ENCODE measurements around the gene LAMA5. TPM values are rescaled to one million over a fixed set of nuclear protein-coding genes. Genes with fewer than 3 reads are reported as not detected.

LAMA5 gene
- polyA plus RNA-seq, 1 donor: 96.2 TPM

GRCh38 chr20:62287759-62288534 lies 79.2 kb downstream of the LAMA5 start:
- DNase-seq: no peak

- no peak for DNase-seq
Measured at GRCh38 chr20:62287129-62287528, 80.0 kb downstream of the LAMA5 start.

- DNase-seq: no peak
Measured at GRCh38 chr20:62286493-62287064, 80.5 kb downstream of the LAMA5 start.

- no peak for DNase-seq
Measured at GRCh38 chr20:62285722-62286121, 81.4 kb downstream of the LAMA5 start.

DNA sequence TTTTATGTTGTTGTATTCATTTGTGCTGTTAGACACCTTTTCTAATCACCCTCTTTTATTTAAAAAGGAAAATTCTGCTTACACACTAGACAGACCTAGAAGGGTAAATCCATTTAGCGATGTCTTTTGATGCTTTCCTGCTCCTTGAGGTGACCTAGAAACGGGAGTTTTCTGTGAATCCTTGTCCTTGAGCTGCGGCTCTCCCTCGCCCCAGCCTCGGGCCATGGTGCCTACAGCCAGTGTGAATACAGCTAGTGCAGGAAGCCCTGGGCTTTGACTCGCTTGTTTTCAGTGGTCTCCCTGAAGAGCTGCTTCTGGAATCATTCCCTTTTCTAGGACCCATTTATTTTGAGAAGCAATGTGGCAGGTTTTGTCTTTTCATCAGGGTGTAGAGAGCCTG lies 82.0 kb downstream of the LAMA5 start:
- DNase-seq: no peak

DNA sequence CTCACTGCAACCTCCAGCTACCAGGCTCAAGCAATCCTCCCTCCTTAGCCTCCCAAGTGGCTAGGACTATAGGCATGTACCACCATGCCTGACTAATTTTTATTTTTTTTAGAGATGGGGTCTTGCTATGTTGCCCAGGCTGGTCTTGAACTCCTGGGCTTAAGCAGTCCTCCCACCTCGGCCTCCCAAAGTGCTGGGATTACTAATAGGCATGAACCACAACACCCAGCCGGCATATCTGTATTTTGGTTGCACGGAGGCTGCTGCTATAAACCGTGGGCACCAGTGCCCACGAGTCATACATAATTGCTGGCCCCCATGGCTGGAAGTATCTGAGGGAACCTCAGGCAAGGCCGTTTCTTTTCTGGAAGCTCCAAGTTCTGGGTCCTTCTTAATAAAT lies 82.7 kb downstream of the LAMA5 start:
- no peak for DNase-seq

- no peak for DNase-seq
Measured at GRCh38 chr20:62282877-62283503, 84.1 kb downstream of the LAMA5 start.

- no peak for DNase-seq
Measured at GRCh38 chr20:62282103-62282502, 85.0 kb downstream of the LAMA5 start.

DNA sequence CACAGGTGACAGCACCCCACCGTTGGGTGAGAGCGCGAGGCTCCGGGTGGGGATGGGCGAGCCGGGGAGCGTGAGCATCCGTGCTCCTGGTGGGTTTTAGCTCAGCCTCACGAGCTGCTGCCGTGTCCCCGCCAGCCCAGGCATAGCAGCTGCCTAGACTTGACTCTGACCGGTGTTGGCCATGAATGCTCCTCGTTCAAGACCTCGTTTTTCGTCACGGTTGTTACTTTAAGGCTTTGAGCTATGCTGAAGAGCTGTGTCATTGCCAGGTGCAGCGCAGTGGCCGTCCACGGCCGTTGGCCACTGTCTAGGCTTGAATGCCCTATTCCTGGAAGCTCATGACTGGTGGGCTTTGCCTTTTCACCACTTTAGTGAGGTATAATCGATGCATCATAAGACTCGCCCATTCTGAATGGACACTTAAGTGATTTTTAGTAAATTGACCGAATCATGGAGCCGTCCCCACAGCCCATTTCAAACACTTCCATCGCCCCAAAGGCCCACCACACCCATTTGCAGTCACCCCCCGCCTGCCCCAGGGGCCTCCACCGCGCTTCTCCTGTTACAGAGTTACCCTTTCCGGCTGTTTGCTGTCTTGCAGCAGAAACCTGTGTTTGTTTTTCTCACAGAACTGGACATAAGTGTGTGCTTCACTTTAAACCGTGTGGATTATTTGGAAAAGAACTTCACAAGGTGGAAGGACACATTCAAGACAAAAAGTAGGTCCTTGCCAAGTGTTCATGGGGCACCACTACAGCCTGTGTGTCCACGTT lies 85.8 kb downstream of the LAMA5 start:
- DNase-seq: no peak

GRCh38 chr20:62280303-62280702 lies 86.8 kb downstream of the LAMA5 start:
- no peak for DNase-seq

DNA sequence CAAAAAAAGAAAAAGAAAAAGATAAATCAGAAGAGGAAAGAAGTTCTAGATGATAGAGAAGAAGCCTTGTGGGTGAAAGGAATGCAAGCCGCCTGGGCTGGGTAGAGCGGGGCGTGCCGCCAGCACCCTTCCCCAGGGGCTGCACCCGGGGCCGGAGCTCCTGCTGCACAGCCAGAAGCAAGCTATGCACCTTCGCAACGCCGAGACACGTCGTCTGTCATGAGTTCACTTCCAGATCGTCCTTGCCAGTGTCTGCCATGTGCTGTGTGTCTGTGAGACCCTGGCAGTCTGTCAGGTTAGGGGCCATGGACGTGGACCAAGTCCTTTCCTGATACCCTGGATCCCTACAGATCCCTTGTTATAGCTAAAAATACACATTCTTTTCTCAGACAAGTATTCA lies 89.9 kb downstream of the LAMA5 start:
- no peak for DNase-seq

DNA sequence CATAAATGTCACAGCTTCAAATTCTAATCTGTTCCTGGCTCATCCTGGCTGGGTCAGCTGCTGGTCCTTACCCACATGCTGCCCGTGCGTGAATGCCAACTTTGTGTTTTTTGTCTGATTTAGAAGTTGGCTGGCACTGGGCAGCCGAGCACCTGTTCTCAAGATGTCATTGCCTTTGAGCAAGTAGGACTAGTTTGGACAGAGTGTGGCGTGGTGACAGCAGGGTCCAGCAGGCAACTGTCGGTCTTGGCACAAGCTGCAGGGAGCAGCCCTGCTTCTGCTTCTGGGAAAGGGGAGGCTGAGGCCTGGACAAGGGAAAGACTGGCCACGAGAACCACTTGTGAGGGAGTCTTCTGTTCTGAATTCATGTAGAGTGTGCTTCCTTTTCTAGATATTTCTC lies 90.7 kb downstream of the LAMA5 start:
- DNase-seq: peak; percentile 62

DNA sequence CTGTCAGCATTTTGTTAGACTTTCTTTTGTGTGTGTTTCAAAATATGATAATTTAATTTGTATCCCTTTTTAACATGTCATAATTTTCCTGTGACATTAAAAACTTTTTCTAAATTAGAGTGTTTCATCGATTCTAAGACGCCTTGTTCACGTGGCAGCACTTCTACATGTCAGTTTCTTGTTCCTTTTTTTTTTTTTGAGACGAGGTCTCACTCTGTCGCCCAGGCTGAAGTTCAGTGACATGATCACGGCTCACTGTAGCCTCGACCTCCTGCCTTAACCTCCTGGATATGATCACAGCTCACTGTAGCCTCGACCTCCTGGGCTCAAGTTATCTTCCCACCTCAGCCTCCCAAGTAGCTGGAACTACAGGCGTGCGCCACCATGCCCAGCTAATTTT lies 91.9 kb downstream of the LAMA5 start:
- DNase-seq: no peak

DNA sequence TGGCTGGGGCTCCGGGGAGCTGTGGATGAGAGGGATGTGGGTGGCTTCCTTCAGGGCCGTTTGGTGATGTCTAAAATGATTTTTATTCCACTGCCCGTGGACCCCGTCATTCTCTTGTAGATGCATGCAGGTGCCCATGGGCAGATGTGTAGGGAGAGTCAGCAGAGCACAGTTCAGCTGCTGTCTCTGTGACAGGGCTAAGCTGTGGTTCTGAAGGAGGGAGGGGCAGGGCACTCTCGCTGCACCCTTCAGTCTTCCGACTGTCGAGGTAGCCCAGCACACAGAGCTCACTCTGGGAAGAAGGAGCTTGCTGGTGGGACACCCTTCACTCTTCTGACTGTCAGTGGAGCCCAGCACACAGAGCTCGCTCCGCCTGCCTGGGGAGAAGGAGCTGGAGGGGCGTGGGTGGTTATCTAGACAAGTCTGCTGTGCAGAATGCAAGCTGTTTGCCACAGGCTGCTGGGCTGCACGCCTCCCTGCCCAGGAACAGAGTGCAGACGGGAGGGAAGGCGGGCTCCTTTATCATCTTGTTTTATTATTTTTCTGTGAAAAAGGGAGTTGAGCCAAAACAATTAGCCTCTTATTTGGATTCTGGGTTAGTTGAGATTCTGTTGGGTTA lies 92.7 kb downstream of the LAMA5 start:
- DNase-seq: no peak

- DNase-seq: no peak
Measured at GRCh38 chr20:62273416-62273815, 93.7 kb downstream of the LAMA5 start.

DNA sequence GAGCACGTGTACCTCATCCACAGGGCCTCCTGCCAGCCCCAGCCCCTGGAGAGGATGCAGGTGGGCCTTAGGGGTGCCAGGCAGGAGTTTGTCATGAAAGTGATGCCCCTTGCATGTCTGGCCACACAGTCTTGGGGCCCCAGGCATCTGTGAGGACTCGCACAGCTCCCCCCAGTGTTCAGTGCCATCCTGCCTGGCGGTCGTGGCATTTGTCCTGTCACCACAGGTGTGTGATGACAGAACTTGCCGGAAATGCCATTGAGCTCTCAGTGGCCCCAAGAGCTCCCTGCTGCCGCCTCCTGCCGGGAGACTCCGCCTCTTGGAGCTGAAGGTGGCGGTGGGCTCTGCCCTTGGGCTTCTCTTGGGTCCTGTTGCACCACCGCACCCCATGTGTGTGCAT lies 94.9 kb downstream of the LAMA5 start:
- DNase-seq: no peak

DNA sequence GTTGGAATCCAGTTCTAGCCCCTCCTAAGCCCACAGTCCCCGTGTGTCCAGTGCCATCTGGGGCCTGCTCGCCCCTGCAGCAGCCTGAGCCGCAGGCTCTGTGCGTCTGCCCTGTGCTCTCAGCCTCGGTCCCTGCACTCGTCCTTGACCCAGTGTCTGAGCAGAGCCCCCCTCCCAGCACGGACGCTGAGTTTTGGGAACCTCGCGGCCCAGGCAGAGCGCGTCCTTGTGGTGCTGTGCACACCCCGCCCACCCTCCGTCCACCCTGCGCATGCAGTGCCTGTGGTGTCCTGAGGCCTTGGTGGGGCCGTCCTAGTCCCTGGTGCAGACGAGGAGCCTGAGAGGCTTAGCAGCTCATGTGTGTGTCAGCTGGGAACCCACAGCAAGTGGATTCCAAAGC lies 97.2 kb downstream of the LAMA5 start:
- no peak for DNase-seq

DNA sequence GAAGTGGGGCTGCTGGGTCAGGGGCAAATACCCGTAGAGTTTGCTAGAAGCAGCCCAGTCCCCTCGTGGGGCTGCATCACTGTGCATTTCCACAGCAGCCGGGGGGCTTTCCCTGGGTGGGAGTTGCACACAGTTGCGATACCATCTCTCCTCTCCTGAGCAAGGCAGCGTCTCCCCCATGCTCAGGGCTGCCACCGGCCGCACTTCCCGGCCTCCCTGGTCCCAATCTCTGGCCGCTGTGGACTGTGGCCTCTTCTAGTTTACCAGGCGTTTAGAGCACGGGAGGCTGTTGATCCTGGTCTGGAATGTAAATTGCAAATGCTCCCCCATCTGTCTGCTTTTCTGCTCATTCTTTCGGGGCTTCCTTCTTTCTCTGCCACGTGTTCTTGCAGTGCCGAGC lies 97.7 kb downstream of the LAMA5 start:
- DNase-seq: no peak

GRCh38 chr20:62268228-62268900 lies 98.7 kb downstream of the LAMA5 start:
- no peak for DNase-seq

DNA sequence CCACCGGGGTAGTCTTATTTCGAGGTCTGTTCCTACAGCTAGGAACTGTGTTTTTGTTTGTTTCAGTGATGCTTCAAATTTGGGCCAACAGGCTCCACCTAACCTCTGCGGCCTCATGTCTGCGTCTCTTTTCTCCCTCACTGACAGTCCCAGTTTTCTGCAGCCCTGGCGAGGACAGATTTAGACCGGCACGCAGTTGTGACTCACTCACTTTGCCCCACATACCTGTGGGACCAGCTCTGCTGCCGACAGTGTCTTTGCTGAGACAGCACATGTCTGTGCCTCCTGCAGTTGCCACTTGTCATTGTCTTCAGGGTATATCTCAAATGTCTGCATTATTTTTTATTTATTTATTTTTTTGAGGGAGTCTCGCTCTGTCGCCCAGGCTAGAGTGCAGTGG lies 99.6 kb downstream of the LAMA5 start:
- DNase-seq: no peak

DNA sequence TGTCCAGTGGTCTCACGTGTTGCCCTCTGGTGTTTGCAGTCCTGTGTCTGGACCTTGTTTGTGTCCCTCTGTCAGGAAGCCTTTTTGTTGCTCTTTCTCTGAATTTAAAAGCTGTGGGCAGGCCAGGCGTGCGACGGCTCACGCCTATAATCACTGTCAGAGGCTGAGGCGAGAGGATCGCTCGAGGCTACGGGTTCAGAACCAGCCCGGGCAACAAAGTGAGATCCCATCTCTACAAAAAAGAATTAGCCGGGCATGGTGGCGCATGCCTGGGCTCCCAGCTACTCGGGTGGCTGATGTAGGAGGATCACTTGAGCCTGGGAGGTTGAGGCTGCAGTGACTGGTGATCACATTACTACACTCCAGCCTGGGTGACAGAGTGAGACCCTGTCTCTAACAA lies 100.3 kb downstream of the LAMA5 start:
- no peak for DNase-seq

- no peak for DNase-seq
Measured at GRCh38 chr20:62266340-62266739, 100.8 kb downstream of the LAMA5 start.

All from hindlimb muscle (tissue), 1 donor.